Pulmonary artery endothelial cell (primary cell): ENCODE results near the gene OR9A2. TPM values are rescaled to one million over a fixed set of nuclear protein-coding genes. Genes with fewer than 3 reads are reported as not detected.

ENCODE experiments used
- DNase-seq: peaks from one replicate; pipeline ENCODE4 v3.0.0-alpha.2; 2011; ENCODE audit warnings: low read depth, low spot score
- total RNA-seq: library from RNA; depleted of rRNA; stranded (reverse); fragments of >200 nt; gene quantifications from 2 replicates; pipeline ENCODE4 v1.2.3, GENCODE V29; 2014

OR9A2 gene
- total RNA-seq, result not detected in 2 replicates

GRCh38 chr7:143027032-143027431 is at the start of gene OR9A2:
Gene OR9A2, minus strand, starts transcription at chr7:143027132. Its CDS starts 0 bp downstream, at chr7:143027132.
- no peak for DNase-seq

GRCh38 chr7:143074141-143074540 is 47.2 kb upstream of the OR9A2 start:
- no peak for DNase-seq

GRCh38 chr7:143073556-143073955 is 46.6 kb upstream of the OR9A2 start:
- DNase-seq, result no peak

- no peak for DNase-seq
Measured at GRCh38 chr7:143069912-143070500, 43.1 kb upstream of the OR9A2 start.

GRCh38 chr7:143068446-143068845 is 41.5 kb upstream of the OR9A2 start:
- no peak for DNase-seq

- no peak for DNase-seq
Measured at GRCh38 chr7:143063741-143064140, 36.8 kb upstream of the OR9A2 start.

- DNase-seq, result no peak
Measured at GRCh38 chr7:143055754-143056153, 28.8 kb upstream of the OR9A2 start.

GRCh38 chr7:143054621-143055020 is 27.7 kb upstream of the OR9A2 start:
- no peak for DNase-seq

- no peak for DNase-seq
Measured at GRCh38 chr7:143052041-143052440, 25.1 kb upstream of the OR9A2 start, which contains the start of gene OR6V1. Gene OR6V1, plus strand, starts transcription at chr7:143052341. Its CDS starts 0 bp downstream, at chr7:143052341.

- DNase-seq, result no peak
Measured at GRCh38 chr7:143050931-143051330, 24.0 kb upstream of the OR9A2 start.

GRCh38 chr7:143049362-143049761 is 22.4 kb upstream of the OR9A2 start:
- DNase-seq, result no peak

- no peak for DNase-seq
Measured at GRCh38 chr7:143048827-143049226, 21.9 kb upstream of the OR9A2 start.

- DNase-seq, result no peak
Measured at GRCh38 chr7:143047326-143047725, 20.4 kb upstream of the OR9A2 start.

- no peak for DNase-seq
Measured at GRCh38 chr7:143046426-143046851, 19.5 kb upstream of the OR9A2 start.

- no peak for DNase-seq
Measured at GRCh38 chr7:143043391-143043790, 16.5 kb upstream of the OR9A2 start.

- DNase-seq, result no peak
Measured at GRCh38 chr7:143042790-143043271, 15.9 kb upstream of the OR9A2 start.

- no peak for DNase-seq
Measured at GRCh38 chr7:143042159-143042789, 15.3 kb upstream of the OR9A2 start.

GRCh38 chr7:143041346-143041745 is 14.4 kb upstream of the OR9A2 start:
- DNase-seq, result no peak

GRCh38 chr7:143040209-143040715 is 13.3 kb upstream of the OR9A2 start:
- DNase-seq, result no peak

GRCh38 chr7:143038635-143039034 is 11.7 kb upstream of the OR9A2 start:
- no peak for DNase-seq

- no peak for DNase-seq
Measured at GRCh38 chr7:143027683-143028082, 751 bp upstream of the OR9A2 start.

GRCh38 chr7:143025371-143025770 is 1.6 kb downstream of the OR9A2 start:
- no peak for DNase-seq

- no peak for DNase-seq
Measured at GRCh38 chr7:143023047-143023446, 3.9 kb downstream of the OR9A2 start.
